ENCODE data around the gene MRPS16. TPM values are rescaled to one million over a fixed set of nuclear protein-coding genes. Genes with fewer than 3 reads are reported as not detected.

The MRPS16 gene
- total and polyA plus RNA-seq, 9 of the 15 experiments (the other 6 are each of a cell fraction or from before 2014, with no cell fraction given): 65.0 to 239 (median 146) TPM

DNA sequence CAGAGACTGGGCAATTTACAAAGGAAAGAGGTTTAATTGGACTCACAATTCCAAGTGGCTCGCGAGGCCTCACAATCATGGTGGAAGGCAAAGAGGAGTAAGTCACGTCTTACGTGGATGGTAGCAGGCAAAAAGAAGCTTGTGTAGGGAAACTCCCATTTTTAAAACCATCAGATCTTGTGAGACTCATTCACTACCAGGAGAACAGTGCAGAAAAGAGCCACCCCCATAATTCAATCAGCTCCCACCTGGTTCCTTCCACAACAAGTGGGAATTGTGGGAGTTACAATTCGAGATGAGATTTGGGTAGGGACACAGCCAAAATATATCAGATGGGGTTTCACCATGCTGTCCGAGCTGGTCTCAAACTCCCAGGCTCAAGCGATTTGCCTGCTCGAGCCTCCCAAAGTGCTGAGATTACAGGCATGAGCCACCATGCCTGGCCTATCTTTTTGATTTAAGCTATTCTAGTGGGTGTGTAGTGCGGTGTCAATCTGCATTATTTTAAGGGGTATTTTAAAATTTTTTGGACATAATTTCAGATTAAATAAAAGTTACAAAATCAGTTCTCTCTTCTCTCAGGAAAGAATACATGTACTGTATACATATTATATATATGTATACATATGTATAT, 9.0 kb upstream of the MRPS16 start (continued):
- TF ChIP-seq SUPT5H (IDR thresholded peaks at IDR 0.05): no peak
- no peak for TF ChIP-seq ZNF589 (CRISPR knock-in tag; IDR thresholded peaks at IDR 0.05; ENCODE audit: low read depth)
- no peak for TF ChIP-seq POLR2AphosphoS5 (IDR thresholded peaks at IDR 0.05; ENCODE audit: control insufficient read depth, insufficient read depth, low read depth, low read length)
- TF ChIP-seq MECOM (CRISPR knock-in tag; IDR thresholded peaks at IDR 0.05): no peak
- no peak for TF ChIP-seq NR2C2 (CRISPR knock-in tag; IDR thresholded peaks at IDR 0.05)
- no peak for TF ChIP-seq NR2C2 (tag; IDR thresholded peaks at IDR 0.05)
- no peak for TF ChIP-seq ELF2 (CRISPR knock-in tag; IDR thresholded peaks at IDR 0.05)
- peak in 1 of 2 experiments; percentile 48; a peak in 1 of 4 replicates for TF ChIP-seq TEAD1 (CRISPR knock-in tag; IDR thresholded peaks at IDR 0.05)
- no peak for TF ChIP-seq SNIP1 (IDR thresholded peaks at IDR 0.05; ENCODE audit: low read depth)
- no peak for TF ChIP-seq NFIX (CRISPR knock-in tag; IDR thresholded peaks at IDR 0.05; ENCODE audit: low read depth)
- no peak for TF ChIP-seq ZNF644 (tag; IDR thresholded peaks at IDR 0.05; ENCODE audit: low read depth)
- 0 out of 2 replicates have a peak, but pooled peaks have one; percentile 56 for TF ChIP-seq CC2D1A (IDR thresholded peaks at IDR 0.05)
- TF ChIP-seq NFATC3 (IDR thresholded peaks at IDR 0.05): no peak
- TF ChIP-seq FUS (optimal IDR thresholded peaks at IDR 0.05; ENCODE audit: low read depth, low read length): no peak
- no peak for TF ChIP-seq POLR2A (conservative IDR thresholded peaks at IDR 0.05)
- TF ChIP-seq RNF2 (IDR thresholded peaks at IDR 0.05): no peak
- TF ChIP-seq IRF1 (CRISPR knock-in tag; IDR thresholded peaks at IDR 0.05; ENCODE audit: borderline replicate concordance): no peak
- TF ChIP-seq, protein P1, sequence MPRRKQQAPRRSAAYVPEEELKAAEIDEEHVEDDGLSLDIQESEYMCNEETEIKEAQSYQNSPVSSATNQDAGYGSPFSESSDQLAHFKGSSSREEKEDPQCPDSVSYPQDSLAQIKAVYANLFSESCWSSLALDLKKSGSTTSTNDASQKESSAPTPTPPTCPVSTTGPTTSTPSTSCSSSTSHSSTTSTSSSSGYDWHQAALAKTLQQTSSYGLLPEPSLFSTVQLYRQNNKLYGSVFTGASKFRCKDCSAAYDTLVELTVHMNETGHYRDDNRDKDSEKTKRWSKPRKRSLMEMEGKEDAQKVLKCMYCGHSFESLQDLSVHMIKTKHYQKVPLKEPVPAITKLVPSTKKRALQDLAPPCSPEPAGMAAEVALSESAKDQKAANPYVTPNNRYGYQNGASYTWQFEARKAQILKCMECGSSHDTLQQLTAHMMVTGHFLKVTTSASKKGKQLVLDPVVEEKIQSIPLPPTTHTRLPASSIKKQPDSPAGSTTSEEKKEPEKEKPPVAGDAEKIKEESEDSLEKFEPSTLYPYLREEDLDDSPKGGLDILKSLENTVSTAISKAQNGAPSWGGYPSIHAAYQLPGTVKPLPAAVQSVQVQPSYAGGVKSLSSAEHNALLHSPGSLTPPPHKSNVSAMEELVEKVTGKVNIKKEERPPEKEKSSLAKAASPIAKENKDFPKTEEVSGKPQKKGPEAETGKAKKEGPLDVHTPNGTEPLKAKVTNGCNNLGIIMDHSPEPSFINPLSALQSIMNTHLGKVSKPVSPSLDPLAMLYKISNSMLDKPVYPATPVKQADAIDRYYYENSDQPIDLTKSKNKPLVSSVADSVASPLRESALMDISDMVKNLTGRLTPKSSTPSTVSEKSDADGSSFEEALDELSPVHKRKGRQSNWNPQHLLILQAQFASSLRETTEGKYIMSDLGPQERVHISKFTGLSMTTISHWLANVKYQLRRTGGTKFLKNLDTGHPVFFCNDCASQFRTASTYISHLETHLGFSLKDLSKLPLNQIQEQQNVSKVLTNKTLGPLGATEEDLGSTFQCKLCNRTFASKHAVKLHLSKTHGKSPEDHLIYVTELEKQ (CRISPR knock-in tag; IDR thresholded peaks at IDR 0.05): no peak
- TF ChIP-seq KLF16 (IDR thresholded peaks at IDR 0.05): no peak
- no peak for TF ChIP-seq STAG1 (CRISPR knock-in tag; IDR thresholded peaks at IDR 0.05; ENCODE audit: borderline replicate concordance)
- TF ChIP-seq DEAF1 (CRISPR knock-in tag; IDR thresholded peaks at IDR 0.05): no peak
- TF ChIP-seq ZNF143 (CRISPR knock-in tag; IDR thresholded peaks at IDR 0.05): no peak
- no peak for TF ChIP-seq PREB (CRISPR knock-in tag; IDR thresholded peaks at IDR 0.05)
- TF ChIP-seq TEAD2 (tag; IDR thresholded peaks at IDR 0.05): no peak
